ENCODE data around the gene CCDC186.

CCDC186 gene

GRCh38 chr10:114087655-114088054 is 86.3 kb downstream of the CCDC186 start:
- TF ChIP-seq CTCF (IDR thresholded peaks at IDR 0.05; ENCODE audit: insufficient read depth, low read depth, low read length, missing control alignments): no peak
- no peak for DNase-seq (ENCODE audit: low read depth)
- no peak overlapping the region for H3K4me3 ChIP-seq (ENCODE audit: low read length)

GRCh38 chr10:114087255-114087654 is 86.7 kb downstream of the CCDC186 start:
- DNase-seq (ENCODE audit: low read depth): no peak
- no peak for TF ChIP-seq CTCF (IDR thresholded peaks at IDR 0.05; ENCODE audit: insufficient read depth, low read depth, low read length, missing control alignments)

GRCh38 chr10:114084215-114084614 is 89.8 kb downstream of the CCDC186 start:
- no peak for DNase-seq (ENCODE audit: low read depth)
- H3K4me3 ChIP-seq (ENCODE audit: low read length): no peak overlapping the region
- no peak for TF ChIP-seq CTCF (IDR thresholded peaks at IDR 0.05; ENCODE audit: insufficient read depth, low read depth, low read length, missing control alignments)

More at GRCh38 chr10:114087255-114087654, 86.7 kb downstream of the CCDC186 start:
- no peak overlapping the region for H3K4me3 ChIP-seq (ENCODE audit: low read length)

GRCh38 chr10:114083040-114083439 is 91.0 kb downstream of the CCDC186 start:
- H3K4me3 ChIP-seq (ENCODE audit: low read length): no peak overlapping the region
- DNase-seq (ENCODE audit: low read depth): no peak
- TF ChIP-seq CTCF (IDR thresholded peaks at IDR 0.05; ENCODE audit: insufficient read depth, low read depth, low read length, missing control alignments): no peak

- no peak for TF ChIP-seq CTCF (IDR thresholded peaks at IDR 0.05; ENCODE audit: insufficient read depth, low read depth, low read length, missing control alignments)
- no peak for DNase-seq (ENCODE audit: low read depth)
- H3K4me3 ChIP-seq (ENCODE audit: low read length): no peak overlapping the region
Observed at GRCh38 chr10:114081911-114082583, 92.0 kb downstream of the CCDC186 start.

GRCh38 chr10:114079421-114079820 is 94.6 kb downstream of the CCDC186 start:
- no peak for TF ChIP-seq CTCF (IDR thresholded peaks at IDR 0.05; ENCODE audit: insufficient read depth, low read depth, low read length, missing control alignments)
- H3K4me3 ChIP-seq (ENCODE audit: low read length): no peak overlapping the region
- no peak for DNase-seq (ENCODE audit: low read depth)

- H3K4me3 ChIP-seq (ENCODE audit: low read length): no peak overlapping the region
- TF ChIP-seq CTCF (IDR thresholded peaks at IDR 0.05; ENCODE audit: insufficient read depth, low read depth, low read length, missing control alignments): no peak
- DNase-seq (ENCODE audit: low read depth): no peak
Observed at GRCh38 chr10:114078346-114078745, 95.7 kb downstream of the CCDC186 start.

All from epithelial cell of esophagus (primary cell).